MG63 (cell line): ENCODE results near the gene WIPF2. TPM values are rescaled to one million over a fixed set of nuclear protein-coding genes. Genes with fewer than 3 reads are reported as not detected.

Experiments used
- DNase-seq: peaks from one replicate; pipeline ENCODE4 v3.0.0-alpha.2; 2020
- H3K27me3 ChIP-seq: fragments of 250-450 bp; sonication (Bioruptor Pico); 2 replicates; pipeline ENCODE4 v1.5.1; 2020; ENCODE audit warnings: mild to moderate bottlenecking, moderate library complexity
- H3K36me3 ChIP-seq: fragments of 250-450 bp; sonication (Bioruptor Pico); 2 replicates; pipeline ENCODE4 v1.5.1; 2020; ENCODE audit warnings: mild to moderate bottlenecking, moderate library complexity
- H3K4me3 ChIP-seq: fragments of 250-450 bp; sonication (Bioruptor Pico); 2 replicates; pipeline ENCODE4 v1.5.1; 2020; ENCODE audit warnings: mild to moderate bottlenecking, moderate library complexity
- H3K9me3 ChIP-seq: fragments of 250-450 bp; sonication (Bioruptor Pico); 2 replicates; pipeline ENCODE4 v1.5.1; 2020; ENCODE audit warnings: mild to moderate bottlenecking, moderate library complexity
- total RNA-seq: library from RNA; depleted of rRNA; stranded (reverse); fragments of >200 nt; shearing (Covaris generic); gene quantifications from 2 replicates; pipeline ENCODE4 v1.2.3, GENCODE V29; 2014; ENCODE audit warnings: low replicate concordance; rRNA removed

The WIPF2 gene
- 5.5 and 7.4 TPM in 2 replicates for total RNA-seq

GRCh38 chr17:40218740-40219593 lies at the start of gene WIPF2:
TSS of gene WIPF2 (plus strand) at chr17:40219304. CDS start at chr17:40256460, 37,156 bp downstream.
- no peaks in the 10 kb centered on the region for H3K27me3 ChIP-seq
- DNase-seq: peak; percentile 97

DNA sequence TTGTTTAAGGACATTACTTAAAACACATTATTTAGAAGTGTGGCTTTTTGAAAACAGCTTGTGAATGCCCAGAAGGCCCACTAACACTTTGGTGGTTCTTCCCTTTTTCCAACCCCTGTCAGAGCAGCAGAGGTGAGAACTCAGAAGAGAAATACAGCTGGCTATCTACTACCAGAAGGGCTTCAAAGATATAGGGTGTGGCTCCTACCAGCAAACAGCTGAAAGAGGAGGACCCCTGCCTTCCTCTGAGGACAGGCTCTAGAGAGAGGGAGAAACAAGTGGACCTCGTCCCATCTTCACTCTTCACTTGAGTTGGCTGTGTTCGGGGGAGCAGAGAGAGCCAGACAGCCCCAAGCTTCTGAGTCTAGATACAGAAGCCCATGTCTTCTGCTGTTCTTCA lies 48.8 kb upstream of the WIPF2 start:
- H3K9me3 ChIP-seq: no peaks in the 10 kb centered on the region
- H3K36me3 ChIP-seq: peaks cover 74% of the 10 kb centered on the region
- no peak for DNase-seq
- H3K4me3 ChIP-seq: no peak overlapping the region
- H3K27me3 ChIP-seq: no peaks in the 10 kb centered on the region

More at GRCh38 chr17:40218740-40219593, at the start of gene WIPF2:
- Histone ChIP-seq H3K9me3 (no peaks in the 10 kb centered on the region), H3K4me3 (peak within 1 kb of the TSS; percentile 92), H3K36me3 (no peaks in the 10 kb centered on the region; the same call in 1 of the 2 replicates)

- H3K36me3 ChIP-seq: peaks cover 77% of the 10 kb centered on the region
Observed at GRCh38 chr17:40171750-40172149, 47.4 kb upstream of the WIPF2 start.

GRCh38 chr17:40173091-40173777 lies 45.9 kb upstream of the WIPF2 start:
- H3K36me3 ChIP-seq: peaks cover 64% of the 10 kb centered on the region
- no peak overlapping the region for H3K4me3 ChIP-seq
- H3K9me3 ChIP-seq: no peaks in the 10 kb centered on the region
- H3K27me3 ChIP-seq: no peaks in the 10 kb centered on the region
- no peak for DNase-seq

More at GRCh38 chr17:40171750-40172149, 47.4 kb upstream of the WIPF2 start:
- no peak for DNase-seq
- Histone ChIP-seq H3K9me3 (no peaks in the 10 kb centered on the region), H3K4me3 (no peak overlapping the region), H3K27me3 (no peaks in the 10 kb centered on the region)

DNA sequence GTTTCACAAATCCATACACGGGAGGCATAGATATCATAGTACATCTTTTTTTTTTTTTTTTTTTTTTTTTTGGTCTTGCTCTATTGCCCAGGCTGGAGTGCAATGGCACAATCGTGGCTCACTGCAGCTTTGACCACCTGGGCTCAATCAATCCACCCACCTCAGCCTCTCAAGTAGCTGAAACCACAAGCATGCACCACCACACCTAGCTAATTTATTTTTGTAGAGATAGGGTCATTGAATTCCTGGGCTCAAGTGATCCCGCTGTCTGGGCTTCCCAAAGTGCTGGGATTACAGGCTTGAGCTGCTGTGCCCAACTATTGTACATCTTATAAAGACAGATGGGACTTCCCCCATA lies 45.3 kb upstream of the WIPF2 start:
- no peak for DNase-seq
- Histone ChIP-seq H3K4me3 (no peak overlapping the region), H3K9me3 (no peaks in the 10 kb centered on the region), H3K36me3 (peaks cover 64% of the 10 kb centered on the region), H3K27me3 (no peaks in the 10 kb centered on the region)

GRCh38 chr17:40174514-40174913 lies 44.6 kb upstream of the WIPF2 start:
- Histone ChIP-seq H3K27me3 (no peaks in the 10 kb centered on the region), H3K36me3 (peaks cover 56% of the 10 kb centered on the region), H3K9me3 (no peaks in the 10 kb centered on the region), H3K4me3 (no peak overlapping the region)
- no peak for DNase-seq

DNA sequence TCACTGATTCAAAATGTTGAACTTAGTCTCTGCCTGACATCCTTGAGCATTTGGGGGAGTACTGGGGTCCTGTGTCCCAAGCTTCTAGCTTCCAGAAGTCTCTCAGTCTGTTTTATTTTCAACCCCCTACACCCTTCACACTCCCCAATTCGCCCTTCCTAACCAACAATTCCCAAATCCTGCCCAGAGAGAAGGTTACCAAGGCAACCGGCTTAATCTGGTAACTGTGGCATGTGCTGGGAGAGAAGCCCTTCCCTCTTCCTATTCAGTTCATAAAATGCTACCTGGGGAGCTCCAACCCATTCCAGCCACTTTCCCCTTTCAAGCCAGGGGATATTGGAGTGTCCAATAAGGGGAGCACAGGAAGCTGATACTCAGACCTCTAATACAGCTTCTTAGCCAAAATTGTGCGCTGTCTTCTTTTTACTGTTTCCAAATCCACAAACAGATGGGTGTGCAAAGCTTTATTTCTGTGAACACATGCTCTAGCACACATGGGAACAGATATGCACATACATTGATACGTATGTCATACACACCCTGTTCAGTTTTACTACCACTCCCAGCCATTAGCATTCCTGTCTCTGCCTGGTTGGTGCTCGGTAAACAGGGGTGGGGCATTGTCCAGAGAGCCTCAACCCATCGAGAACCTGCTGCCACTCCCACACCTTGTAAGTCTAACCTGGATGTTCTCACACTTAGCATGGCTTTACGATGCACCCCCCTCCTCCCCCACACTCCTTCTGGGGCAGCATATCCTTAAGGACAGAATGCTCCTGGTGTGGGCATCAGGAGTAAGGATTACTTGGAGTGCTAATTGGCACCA lies 43.0 kb upstream of the WIPF2 start:
- no peak for DNase-seq
- Histone ChIP-seq H3K4me3 (no peak overlapping the region), H3K9me3 (no peaks in the 10 kb centered on the region), H3K36me3 (peaks cover 48% of the 10 kb centered on the region), H3K27me3 (no peaks in the 10 kb centered on the region)

DNA sequence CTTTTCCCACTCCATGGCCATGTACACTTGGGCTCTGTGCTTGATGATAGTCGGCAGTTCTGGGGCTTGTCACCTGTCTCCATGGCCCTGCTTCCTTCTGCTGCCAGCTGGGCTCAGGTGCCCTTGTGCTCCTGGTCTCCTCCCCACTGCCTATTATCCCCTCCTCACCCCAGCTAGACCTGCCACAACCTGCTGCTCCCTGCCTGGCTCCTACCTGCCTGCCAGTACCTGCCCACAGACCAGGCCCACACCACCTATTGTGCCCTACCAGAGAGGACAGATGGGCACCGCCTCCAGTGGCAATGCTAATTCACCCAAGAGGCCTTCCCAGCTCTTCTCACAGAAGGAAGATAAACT lies 42.4 kb upstream of the WIPF2 start:
- no peak for DNase-seq
- no peak overlapping the region for H3K4me3 ChIP-seq
- no peaks in the 10 kb centered on the region for H3K27me3 ChIP-seq
- H3K36me3 ChIP-seq: peaks cover 48% of the 10 kb centered on the region
- H3K9me3 ChIP-seq: no peaks in the 10 kb centered on the region

DNA sequence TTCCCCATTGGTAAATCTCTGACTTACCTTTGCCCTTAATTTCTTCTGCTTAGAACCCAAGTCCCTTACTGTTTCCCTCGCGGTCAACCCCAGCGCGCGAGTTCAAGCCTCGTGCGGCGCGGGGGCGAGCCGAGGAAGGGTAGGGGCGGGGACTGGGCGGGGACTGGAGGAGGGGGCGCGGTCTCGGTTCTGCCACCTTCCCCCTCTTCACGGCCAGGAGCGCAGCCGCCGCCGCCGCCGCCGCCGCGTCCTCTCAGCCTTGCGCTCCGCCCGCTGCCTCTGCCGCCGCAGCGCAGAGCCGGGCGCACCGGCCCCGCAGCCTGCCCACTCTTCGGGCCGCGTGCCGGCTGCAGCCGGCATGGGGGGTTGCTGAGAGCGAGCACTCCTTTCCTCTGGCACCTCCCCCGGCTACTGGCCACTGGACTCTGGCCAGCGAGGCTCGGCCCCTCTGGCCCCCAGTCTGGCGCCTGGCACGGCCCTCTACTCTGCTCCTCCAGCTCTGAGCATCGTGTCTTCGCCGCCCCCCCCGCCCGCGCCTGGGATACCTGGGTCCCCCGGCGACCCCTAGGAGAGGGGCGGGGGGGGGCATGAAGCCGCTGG lies 41.7 kb upstream of the WIPF2 start, which contains the start of gene RAPGEFL1:
Gene RAPGEFL1 (plus strand): TSS at position 196 of the 600 bp plus-strand sequence. CDS start 392 bp downstream, at position 588.
- no peaks in the 10 kb centered on the region for H3K9me3 ChIP-seq
- DNase-seq: no peak
- peaks cover 42% of the 10 kb centered on the region for H3K36me3 ChIP-seq
- no peak within 1 kb of the TSS for H3K4me3 ChIP-seq
- no peaks in the 10 kb centered on the region for H3K27me3 ChIP-seq

DNA sequence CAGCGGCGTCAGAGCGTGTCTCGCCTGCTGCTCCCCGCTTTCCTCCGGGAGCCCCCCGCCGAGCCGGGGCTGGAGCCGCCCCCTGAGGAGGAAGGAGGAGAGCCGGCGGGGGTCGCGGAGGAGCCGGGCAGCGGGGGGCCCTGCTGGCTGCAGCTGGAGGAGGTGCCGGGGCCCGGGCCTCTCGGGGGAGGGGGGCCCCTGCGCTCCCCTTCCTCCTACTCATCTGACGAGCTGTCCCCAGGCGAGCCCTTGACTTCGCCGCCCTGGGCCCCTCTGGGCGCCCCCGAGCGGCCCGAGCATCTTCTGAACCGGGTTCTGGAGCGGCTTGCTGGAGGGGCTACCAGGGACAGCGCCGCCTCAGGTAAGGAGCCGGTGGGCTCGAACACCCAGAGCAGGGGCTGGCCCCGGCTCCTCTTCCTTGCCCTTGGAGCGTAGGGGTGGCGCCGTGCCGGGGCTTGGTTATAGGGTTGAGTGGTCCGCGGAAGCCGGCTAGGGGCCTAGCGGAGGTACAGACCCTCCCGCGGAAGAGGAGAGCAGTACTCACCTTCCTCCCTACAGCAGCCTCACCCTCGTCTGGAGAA lies 41.0 kb upstream of the WIPF2 start:
- H3K9me3 ChIP-seq: no peaks in the 10 kb centered on the region
- peaks cover 44% of the 10 kb centered on the region for H3K36me3 ChIP-seq
- no peaks in the 10 kb centered on the region for H3K27me3 ChIP-seq
- DNase-seq: no peak
- H3K4me3 ChIP-seq: no peak overlapping the region

- Histone ChIP-seq H3K4me3 (no peak overlapping the region), H3K27me3 (no peaks in the 10 kb centered on the region), H3K36me3 (peaks cover 40% of the 10 kb centered on the region), H3K9me3 (no peaks in the 10 kb centered on the region)
- DNase-seq: no peak
Observed at GRCh38 chr17:40178660-40179059, 40.4 kb upstream of the WIPF2 start.

GRCh38 chr17:40179923-40180659 lies 39.0 kb upstream of the WIPF2 start:
- H3K9me3 ChIP-seq: no peaks in the 10 kb centered on the region
- peak; percentile 58 for DNase-seq
- H3K36me3 ChIP-seq: peaks cover 38% of the 10 kb centered on the region
- no peaks in the 10 kb centered on the region for H3K27me3 ChIP-seq
- no peak overlapping the region for H3K4me3 ChIP-seq

DNA sequence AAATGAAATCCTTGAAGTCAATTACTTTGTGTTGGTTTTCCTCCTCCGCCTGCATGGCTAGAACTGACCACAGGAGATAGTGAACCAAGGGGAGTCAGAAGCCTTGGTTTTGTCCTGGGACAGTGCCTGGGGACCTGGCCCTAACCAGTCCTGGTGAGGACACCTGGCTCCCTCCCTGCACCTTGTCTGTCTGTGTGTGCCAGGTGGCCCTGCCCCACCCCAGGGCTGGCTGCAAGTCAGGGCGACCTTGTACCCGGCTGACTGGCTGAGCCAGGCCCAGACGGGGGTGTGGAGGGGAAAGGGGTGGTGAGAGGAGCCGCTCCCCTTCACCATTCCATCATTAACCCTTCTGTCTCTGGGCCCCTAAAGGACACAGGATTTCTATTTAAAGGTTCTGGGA lies 38.4 kb upstream of the WIPF2 start:
- no peaks in the 10 kb centered on the region for H3K27me3 ChIP-seq
- H3K4me3 ChIP-seq: no peak overlapping the region
- peaks cover 35% of the 10 kb centered on the region for H3K36me3 ChIP-seq
- H3K9me3 ChIP-seq: no peaks in the 10 kb centered on the region
- DNase-seq: no peak

DNA sequence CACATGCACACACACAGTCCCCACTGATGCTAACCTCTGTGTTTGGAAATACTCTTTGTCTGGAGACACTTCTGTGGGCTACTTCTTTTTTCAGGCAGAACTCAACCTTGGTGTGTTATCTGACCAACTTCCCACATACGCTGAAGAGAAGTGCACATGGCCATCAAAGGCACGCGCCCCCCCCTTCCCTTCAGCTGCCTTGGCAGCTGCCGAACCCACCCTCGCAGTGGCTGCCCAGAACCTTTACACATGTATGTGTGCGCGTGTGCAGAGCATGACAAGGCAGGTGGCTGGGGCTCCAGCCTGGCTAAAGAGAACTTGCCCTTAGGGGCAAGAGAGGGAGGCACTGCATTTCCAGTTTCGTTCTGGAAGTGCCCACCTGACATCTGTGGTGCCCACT lies 37.9 kb upstream of the WIPF2 start:
- DNase-seq: no peak
- Histone ChIP-seq H3K9me3 (no peaks in the 10 kb centered on the region), H3K36me3 (peaks cover 30% of the 10 kb centered on the region), H3K27me3 (no peaks in the 10 kb centered on the region), H3K4me3 (no peak overlapping the region)

DNA sequence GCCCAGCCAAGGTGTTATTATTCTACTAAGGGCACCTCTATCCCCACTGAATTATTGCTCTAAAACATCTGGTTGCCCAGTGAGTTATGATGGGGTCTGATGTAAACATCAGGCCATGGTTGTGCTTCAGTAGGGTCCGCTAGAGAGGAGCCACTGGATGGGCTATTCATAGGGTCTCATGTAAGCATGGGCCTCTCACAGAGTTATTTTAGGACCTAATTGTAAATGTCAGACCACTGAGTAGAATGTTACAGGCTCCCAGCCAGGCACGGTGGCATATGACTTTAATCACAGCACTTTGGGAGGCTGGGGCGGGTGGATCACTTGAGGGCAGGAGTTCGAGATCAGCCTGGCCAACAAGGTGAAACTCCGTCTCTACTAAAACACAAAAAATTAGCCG lies 36.5 kb upstream of the WIPF2 start:
- no peak for DNase-seq
- Histone ChIP-seq H3K36me3 (peaks cover 23% of the 10 kb centered on the region), H3K9me3 (no peaks in the 10 kb centered on the region), H3K27me3 (no peaks in the 10 kb centered on the region), H3K4me3 (no peak overlapping the region)

GRCh38 chr17:40187238-40187637 lies 31.9 kb upstream of the WIPF2 start:
- Histone ChIP-seq H3K36me3 (peaks cover 10% of the 10 kb centered on the region), H3K27me3 (no peaks in the 10 kb centered on the region), H3K9me3 (no peaks in the 10 kb centered on the region), H3K4me3 (no peak overlapping the region)
- no peak for DNase-seq
